GM19240 (cell line): ENCODE data around the gene USH1G.

Experiments used
- DNase-seq: peaks from one replicate; pipeline ENCODE4 v3.0.0; 2011; ENCODE audit warnings: low spot score; ENCODE audit not compliant: insufficient read length

USH1G gene

DNA sequence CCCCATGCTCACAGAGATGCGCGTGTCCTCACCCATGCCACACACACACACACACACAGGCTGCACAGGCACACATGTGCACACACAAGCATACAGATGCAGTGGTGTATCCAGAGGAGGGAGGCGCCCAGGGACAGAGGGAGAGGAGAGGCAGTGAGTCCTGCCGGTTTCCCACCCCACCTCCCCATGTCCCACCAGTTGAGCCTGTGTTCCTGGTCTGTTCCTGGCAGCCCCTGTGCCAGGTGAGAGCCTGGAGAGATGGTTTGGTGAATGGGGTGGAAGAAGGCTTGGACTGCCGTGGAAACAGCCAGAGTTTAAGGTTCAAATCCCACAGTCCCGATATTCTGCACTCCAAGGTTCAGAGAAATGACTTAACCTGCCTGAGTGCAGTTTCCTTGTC, 19.4 kb downstream of the USH1G start:
- DNase-seq: no peak

DNA sequence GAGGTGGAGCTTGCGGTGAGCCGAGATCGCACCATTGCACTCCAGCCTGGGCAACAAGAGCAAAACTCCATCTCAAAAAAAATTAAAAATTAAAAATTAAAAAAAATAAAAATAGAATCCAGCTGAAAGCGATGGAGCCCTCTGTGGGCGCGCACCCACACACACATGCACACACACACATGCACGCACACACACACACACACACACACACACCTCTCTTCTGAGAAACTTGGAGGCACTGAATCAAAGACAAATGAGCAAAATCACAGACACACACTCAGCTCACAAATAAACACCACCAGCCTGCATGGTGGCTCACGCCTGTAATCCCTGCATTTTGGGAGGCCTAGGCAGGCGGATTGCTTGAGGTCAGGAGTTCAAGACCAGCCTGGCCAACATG, 20.0 kb downstream of the USH1G start:
- no peak for DNase-seq

- no peak for DNase-seq
Observed at GRCh38 chr17:74901353-74902135, 21.5 kb downstream of the USH1G start.

DNA sequence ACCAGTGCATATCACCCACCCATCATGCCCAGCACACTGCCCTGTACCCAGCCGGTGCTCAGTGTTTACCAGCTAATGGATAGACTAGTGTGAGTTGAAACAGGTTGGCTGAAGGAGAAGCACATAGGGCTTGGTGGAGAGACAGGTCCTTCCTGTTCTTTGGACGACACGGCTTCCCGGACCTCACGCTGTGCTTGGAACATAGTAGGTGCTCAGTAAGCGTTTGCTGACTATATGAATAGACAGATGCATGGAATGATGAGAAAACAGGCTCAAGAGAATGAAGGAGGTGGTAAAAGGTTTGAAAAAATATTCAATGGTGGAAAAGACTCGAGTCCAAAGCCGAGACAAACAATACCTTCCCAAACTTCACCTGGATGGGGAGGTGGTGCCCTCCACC, 22.8 kb downstream of the USH1G start:
- DNase-seq: no peak

DNA sequence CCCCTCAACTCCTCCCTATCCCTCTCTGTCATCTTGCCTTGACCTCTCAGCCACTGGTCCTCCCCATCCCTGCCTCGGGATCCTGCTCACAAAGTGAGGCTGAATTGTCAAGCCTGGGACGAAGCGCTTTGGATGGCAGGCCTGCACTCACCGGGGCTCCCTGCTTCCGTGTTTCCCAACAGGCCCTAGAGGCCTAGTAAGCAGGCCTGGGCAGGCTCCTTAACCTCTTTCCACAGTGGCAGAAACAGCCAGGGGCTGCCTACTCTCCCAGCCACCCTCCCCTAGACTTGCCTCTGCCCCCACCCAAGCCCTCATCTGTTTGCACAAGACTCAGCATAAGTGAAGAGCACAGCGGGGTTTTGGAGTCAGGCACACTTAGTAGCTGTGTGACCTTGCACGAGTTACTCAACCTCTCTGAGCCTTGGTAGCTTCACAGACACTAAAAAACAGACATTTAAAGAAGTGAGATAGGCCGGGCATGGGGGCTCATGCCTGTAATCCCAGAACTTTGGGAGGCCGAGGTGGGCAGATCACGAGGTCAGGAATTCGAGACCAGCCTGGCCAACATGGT, 24.6 kb downstream of the USH1G start:
- no peak for DNase-seq

DNA sequence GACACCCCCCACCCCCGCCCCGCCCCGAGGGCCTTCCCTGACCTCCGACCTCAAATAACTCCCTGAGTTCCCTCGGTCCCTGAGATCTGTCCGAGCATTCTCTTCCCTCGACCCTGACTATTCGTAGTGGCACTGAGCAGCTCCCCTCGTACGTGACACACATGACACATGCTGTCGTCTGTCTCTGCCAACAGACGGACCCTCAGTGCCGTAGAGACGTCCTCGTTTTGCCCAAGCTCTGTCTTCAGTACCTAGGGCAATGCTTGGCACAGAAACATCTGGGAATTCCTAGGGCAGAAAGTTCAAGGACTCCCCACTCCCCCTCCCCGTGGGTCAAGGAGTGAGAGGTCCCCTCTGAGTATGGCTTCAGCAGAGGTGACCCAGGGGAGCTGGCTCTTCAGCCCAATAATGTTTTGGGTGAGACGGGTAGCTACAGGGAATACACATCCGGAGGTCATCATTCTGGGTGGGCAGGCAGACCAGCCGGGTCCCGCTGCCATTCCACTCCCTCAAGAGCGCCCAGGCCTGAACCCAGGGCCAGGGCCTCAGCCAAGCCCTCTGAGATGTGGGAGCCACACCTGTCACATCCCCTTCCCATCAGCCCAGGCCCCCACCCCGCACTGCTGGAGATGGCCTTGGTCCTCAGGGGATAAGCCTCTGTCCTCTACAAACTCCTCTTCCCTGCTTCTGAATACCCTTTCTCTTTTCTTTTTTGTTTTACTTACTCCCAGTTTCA, 29.0 kb downstream of the USH1G start:
- no peak for DNase-seq

DNA sequence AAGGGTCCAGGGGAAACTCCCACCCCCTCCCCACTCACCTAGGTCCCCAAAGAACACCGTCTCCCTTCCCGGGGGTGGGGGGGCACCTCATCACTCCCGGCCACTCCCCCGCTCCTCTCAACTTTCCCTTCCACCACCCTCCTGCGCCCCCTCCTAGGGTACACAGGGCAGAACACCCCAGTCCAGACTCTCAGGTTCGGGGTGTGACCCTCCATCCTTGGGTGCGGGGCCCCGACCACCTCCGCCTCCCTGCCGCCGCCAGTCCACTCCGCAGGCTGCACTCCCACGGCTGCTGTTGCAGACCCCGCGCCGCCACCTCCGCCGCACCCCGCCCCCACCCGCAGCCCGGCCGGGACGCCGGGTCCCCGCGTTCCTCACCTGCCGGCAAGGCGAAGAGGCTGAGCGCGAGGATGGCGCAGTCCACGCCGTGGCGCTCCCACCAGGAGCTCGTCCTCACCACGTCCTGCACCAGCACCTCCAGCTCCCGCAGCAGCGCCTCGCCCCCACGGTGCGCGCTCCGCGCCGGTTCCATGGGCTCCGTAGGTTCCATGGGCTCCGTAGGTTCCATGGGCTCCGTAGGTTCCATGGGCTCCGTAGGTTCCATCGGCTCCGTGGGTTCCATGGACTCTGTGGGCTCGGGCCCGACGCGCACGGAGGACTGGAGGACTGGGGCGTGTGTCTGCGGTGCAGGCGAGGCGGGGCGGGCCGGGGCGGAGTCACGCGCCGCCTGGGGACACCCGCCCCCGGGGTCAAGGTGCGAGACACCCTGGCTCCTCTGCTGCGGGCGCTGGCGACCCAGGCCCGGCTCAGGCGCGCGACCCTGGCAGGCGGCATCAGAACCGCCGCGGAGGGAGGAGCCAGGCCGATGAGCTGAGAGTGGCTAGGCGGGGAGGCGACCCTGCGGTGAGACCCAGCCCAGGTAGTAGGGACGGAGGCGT, 29.8 kb downstream of the USH1G start, which contains the start of gene FADS6:
FADS6 (minus strand) TSS at position 660 of the 938 bp plus-strand sequence; CDS start at position 622, 38 bp downstream.
- DNase-seq: no peak

DNA sequence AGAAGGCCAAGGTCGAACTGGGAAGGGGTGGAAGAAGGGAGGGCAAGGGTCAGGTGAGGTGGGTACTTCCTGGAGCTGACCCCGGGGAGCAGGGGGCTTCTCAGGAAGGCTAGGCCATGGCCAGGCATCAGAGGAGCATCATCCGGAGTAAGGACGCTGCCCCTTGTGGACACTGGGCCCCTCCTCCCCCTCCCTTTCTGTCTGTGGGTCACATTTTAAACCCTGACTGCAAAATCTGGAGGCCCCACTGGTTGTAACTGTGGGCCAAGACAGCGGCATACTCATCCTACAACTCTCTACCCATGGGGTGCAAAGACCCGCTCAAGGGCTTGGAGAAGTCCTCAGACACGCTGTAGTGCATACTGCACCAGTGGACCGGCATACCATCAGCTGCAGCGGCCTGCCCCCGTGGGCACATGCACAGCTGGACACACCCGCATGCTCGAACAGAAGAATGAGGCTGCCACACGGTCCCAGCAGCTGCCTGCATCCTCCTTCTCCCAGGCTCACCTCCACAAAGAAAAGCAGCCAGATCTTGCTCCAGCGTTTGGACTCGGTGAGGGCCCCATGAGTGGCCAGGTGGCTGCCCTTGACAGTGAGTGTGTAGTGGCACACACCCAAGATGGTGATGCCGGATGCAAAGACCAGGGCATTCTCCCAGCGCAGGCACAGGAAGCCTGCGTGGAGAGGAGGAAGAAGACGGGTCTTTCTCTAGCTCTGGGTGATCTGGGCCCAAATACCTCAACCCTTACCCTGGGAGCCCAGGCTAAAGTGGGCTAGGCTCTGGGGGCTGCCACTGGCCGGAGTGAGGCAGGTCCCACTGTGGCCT, 30.8 kb downstream of the USH1G start:
- no peak for DNase-seq

DNA sequence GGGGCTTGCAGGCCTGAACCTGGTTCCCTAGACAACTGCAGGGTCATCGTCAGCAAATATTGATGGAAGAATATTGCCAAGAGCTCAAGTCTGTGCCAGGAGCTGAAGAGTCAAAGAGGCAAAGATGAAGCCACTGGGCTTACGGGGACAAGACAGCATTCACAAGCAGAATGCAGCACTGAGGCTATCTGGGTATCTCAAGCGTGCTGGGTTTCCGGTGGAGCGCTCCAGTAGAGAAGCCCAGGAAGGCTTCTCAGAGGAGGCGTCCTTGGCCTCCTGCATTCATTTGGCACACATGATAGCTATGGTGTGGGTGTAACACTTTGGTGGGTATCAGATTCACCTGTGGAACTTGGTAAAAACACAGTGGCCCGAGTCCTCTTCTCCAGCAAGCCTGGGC, 32.5 kb downstream of the USH1G start:
- DNase-seq: no peak

DNA sequence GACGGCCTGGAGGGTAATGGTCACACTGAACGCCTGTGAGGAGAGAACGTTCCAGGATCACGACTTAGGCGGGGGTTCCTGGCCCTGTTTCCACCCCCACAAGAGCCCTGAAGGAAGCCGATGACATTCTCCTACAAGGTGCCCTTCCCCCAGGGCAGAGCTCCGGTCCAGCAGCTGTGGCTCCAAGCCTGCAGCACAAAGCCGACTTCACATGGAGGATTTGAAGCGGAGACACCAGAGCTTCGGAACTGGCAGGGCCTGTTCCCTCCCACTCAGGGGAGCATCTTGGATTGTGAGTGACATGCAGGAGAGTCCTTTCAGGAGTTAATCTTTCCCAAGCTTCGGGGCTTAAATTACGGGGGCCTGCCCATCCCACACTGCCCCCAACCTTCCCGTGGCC, 34.6 kb downstream of the USH1G start:
- DNase-seq: no peak

GRCh38 chr17:74883241-74883745, 39.8 kb downstream of the USH1G start:
- DNase-seq: no peak

GRCh38 chr17:74882517-74883240, 40.4 kb downstream of the USH1G start:
- no peak for DNase-seq

DNA sequence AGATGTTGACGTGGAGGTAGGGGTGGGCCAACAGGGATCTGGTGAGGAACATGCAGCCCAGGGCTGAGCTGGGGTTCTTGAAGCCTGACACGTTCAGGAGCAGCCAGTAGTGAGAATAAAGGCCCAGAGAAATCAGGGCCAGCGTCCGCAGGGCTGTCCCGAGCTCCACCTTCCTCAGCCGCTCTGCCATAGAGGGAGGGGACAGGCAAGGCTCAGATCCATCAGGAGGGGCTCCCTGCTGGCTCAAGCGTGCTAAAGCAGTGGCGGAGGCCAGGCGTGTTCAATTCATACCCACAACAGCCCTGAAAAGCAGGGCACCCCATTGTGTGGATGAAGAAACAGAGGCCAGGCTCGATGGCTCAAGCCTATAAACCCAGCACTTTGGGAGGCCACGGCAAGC, 42.0 kb downstream of the USH1G start:
- DNase-seq: no peak

- DNase-seq: no peak
Observed at GRCh38 chr17:74879308-74879707, 43.7 kb downstream of the USH1G start.

DNA sequence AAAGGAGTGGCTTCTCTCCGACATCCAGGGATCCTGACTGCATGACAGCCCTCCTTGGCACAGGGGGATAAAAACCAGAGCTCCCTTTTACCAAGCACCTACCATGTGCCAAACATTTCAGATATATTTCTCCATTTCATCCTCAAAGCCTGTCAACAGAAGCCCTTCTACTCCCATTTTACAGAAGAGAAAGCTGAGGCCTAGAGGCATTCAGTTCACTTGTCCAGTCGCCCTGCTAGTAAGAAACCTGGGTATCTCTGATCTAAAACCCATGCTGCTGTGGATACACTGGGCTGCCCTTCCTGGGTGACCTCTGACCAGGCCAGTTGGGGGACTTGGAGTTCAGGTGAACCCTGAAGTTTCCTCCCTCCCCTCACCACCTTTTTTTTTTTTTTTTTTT, 44.4 kb downstream of the USH1G start:
- no peak for DNase-seq

GRCh38 chr17:74877592-74878548, 45.2 kb downstream of the USH1G start:
- DNase-seq: no peak

DNA sequence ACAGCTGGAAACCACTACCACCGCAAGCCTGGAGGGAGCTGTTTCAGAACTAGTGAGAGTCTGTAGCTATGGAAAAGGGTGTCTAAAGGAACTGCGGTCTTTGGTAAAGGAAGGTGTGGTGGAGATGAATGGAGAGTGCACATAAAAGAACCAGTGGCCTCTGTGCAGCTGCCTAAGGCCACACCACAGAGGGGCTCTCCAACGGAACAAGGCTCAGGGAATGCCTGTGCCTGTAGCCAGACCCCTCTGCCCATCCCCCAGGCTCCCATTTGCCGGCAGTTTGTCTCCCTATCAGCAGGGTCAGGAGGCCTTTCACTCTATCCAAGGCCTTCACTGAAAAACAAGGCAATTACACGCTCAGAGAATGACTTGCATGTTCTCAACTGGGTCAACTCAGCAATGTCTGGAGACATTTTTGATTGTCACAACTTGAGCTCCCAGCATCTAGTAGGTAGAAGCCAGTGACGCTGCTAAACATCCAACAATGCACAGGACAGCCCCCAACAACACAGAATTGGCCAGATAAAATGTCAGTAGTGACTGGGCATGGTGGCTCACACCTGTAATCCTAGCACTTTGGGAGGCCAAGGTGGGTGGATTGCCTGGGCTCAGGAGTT, 47.0 kb downstream of the USH1G start:
- no peak for DNase-seq
